Measurements from ENCODE around the gene TRPM3. TPM values are rescaled to one million over a fixed set of nuclear protein-coding genes. Genes with fewer than 3 reads are reported as not detected.

Gene TRPM3
- total RNA-seq, 1 experiment from 2014 or later, result not detected

DNA sequence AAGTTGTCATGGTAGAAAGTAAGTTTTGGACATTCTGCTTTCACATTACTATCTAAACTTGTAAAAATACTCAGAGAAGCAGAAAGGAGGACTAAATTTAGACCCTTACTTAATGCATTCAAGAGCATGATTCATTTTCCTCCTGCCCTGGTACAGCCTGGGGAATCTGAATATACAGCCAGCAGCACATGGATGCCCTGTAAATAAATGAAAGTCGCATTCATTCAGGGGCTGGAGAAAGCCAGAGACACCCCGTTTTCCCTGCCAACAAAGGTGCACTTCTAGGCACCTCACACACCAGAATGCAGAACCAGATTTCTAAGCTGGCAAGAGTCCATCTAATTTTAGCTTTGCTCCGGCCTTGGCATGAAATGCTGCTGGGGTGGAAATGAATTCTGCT lies 534.2 kb downstream of the TRPM3 start:
- in situ Hi-C loops (cut with HindIII; ENCODE audit: low sequenced_read_pairs), result no loop called here
- DNase-seq (ENCODE audit: low spot score), result peak; percentile 95

GRCh38 chr9:70586476-70586875 lies 534.9 kb downstream of the TRPM3 start:
- in situ Hi-C loops (cut with HindIII; ENCODE audit: low sequenced_read_pairs), result no loop called here
- peak; percentile 43 for DNase-seq (ENCODE audit: low spot score)

DNA sequence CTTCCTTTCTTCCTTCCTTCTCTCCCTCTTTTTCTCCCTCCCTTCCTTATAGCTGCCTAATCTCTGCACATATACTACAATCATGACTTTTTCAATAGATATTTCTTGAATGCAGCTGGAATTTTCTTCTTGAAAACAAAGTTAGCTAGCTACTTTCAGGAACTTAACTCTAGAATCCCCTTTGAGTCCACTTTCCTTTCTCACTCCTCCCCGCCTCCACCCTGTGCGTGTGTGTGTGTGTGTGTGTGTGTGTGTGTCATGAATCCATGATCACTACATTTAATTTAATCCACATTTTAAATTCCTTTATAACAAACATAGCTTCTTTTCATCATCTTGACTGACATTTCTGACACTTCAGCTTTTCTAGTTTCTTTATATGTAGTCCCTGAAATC lies 539.5 kb downstream of the TRPM3 start:
- DNase-seq (ENCODE audit: low spot score), result no peak
- in situ Hi-C loops (cut with HindIII; ENCODE audit: low sequenced_read_pairs), result no loop called here

GRCh38 chr9:70581214-70581954 lies 540.0 kb downstream of the TRPM3 start:
- DNase-seq (ENCODE audit: low spot score), result no peak
- in situ Hi-C loops (cut with HindIII; ENCODE audit: low sequenced_read_pairs), result no loop called here

- in situ Hi-C loops (cut with HindIII; ENCODE audit: low sequenced_read_pairs), result no loop called here
- no peak for DNase-seq (ENCODE audit: low spot score)
Observed at GRCh38 chr9:70580606-70581195, 540.7 kb downstream of the TRPM3 start.

GRCh38 chr9:70579686-70580085 lies 541.7 kb downstream of the TRPM3 start:
- in situ Hi-C loops (cut with HindIII; ENCODE audit: low sequenced_read_pairs), result no loop called here
- DNase-seq (ENCODE audit: low spot score), result no peak

DNA sequence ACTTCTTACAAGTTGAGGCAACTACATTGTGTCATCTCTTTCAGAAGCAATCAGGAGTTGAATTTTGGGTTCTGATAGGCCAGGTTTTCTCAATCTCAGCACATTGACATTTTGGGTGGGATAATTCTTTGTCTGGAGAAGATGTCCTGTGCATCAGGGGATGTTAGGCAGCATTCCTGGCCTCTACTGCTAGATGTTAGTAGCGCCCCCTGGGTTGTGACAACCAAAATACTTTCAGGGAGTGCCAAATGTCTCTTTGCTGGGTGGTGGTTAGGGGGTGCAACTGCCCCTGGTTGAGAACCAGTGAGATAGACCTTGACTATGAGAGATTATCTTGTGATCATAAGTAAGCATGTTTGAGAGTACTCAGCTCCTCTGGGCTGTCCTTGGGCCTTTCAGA lies 542.7 kb downstream of the TRPM3 start:
- DNase-seq (ENCODE audit: low spot score), result no peak
- in situ Hi-C loops (cut with HindIII; ENCODE audit: low sequenced_read_pairs), result no loop called here

- no peak for DNase-seq (ENCODE audit: low spot score)
- in situ Hi-C loops (cut with HindIII; ENCODE audit: low sequenced_read_pairs), result no loop called here
Observed at GRCh38 chr9:70577671-70578070, 543.8 kb downstream of the TRPM3 start.

DNA sequence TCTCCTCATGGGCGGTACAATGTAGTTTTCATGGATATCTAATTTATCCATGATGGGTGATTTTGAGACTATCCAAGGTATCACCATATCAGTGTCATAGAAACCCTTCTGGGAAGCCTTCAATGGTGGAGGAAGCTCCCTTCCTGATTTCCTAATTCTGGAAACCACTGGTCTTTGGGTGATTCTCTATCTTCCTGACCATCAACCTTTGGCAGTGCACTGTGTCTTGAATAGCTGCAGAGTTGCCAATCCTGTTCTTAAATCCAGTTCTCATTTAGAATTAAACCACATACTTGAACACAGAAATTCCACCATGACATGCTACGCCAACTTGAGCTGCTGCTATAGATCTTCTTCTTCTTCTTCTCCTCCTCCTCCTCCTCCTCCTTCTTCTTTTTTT lies 545.3 kb downstream of the TRPM3 start:
- in situ Hi-C loops (cut with HindIII; ENCODE audit: low sequenced_read_pairs), result no loop called here
- no peak for DNase-seq (ENCODE audit: low spot score)

DNA sequence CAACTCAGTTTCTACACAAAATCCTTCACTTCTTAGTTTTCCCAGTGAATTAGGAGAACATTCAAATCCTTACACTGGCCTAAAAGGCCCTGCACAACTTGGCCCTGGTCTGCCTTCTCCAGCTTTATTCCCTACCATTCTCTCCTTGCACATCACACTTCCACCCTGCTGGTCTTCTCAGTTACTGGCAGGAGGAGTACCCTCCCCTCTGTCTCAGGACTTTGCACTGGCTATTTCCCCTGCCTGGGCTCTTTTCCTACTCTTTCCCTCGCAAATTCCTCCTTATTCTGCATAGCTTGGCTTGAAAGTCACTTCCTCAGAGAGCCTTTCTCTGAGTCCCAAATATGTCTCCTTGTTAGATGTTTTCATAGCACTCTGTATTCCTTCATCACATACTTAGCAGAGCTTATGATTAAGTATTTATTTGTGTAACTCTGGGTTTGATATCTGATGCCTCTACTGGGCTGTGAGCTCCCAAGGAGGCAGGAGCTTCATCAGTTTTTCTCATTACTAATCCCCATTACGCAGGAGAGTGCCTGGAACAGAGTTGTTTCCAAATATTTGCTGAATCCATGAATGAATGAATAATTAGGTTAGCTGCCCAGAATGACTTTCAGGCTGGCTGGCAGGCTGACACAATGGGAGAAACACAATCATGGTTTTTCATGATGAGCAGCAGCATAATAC lies 547.1 kb downstream of the TRPM3 start:
- in situ Hi-C loops (cut with HindIII; ENCODE audit: low sequenced_read_pairs), result no loop called here
- peak; percentile 70 for DNase-seq (ENCODE audit: low spot score)

- in situ Hi-C loops (cut with HindIII; ENCODE audit: low sequenced_read_pairs), result no loop called here
- DNase-seq (ENCODE audit: low spot score), result no peak
Observed at GRCh38 chr9:70573308-70573707, 548.1 kb downstream of the TRPM3 start.

DNA sequence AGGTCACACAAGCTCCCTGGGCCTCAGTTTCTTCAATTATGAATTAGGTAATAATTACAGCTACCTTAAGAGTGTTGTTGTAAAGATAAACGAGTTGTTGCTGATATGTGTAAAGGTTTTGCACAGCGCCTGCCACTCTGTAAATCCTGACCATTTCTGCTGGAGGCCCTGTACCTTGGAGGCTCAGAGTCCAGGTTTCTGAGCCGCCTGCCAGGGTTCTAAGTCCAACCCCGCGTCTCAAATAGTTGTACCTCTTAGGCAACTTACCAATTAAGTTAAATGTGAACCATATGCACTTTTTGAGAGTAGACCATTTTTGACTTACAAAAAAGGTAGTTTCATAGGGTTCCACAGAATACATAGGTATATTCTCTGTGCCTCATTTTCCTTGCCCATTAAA lies 550.2 kb downstream of the TRPM3 start:
- DNase-seq (ENCODE audit: low spot score), result no peak
- in situ Hi-C loops (cut with HindIII; ENCODE audit: low sequenced_read_pairs), result no loop called here

GRCh38 chr9:70569791-70570190 lies 551.6 kb downstream of the TRPM3 start:
- in situ Hi-C loops (cut with HindIII; ENCODE audit: low sequenced_read_pairs), result no loop called here
- DNase-seq (ENCODE audit: low spot score), result no peak

- in situ Hi-C loops (cut with HindIII; ENCODE audit: low sequenced_read_pairs), result no loop called here
- no peak for DNase-seq (ENCODE audit: low spot score)
Observed at GRCh38 chr9:70569070-70569772, 552.2 kb downstream of the TRPM3 start.

GRCh38 chr9:70567511-70567910 lies 553.9 kb downstream of the TRPM3 start:
- in situ Hi-C loops (cut with HindIII; ENCODE audit: low sequenced_read_pairs), result no loop called here
- DNase-seq (ENCODE audit: low spot score), result no peak

DNA sequence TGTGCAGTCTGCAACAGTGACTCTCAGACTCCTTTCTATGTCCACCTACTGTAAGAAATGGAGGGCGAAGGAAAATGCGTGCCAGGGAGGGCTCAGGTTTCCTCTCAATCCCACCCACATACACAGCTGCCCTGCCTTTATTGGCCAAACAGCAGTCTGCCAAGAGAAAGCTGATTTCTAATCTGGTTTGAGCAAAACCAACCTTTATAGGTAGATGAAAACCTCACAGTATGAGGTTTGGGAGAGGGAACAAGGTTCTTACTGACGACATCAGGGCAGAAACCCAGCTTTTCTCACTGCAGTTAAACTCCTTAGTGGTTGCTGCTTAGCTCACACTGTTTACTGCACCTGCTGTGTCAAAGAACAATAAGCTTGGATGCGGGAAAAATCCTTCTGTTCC lies 554.7 kb downstream of the TRPM3 start:
- DNase-seq (ENCODE audit: low spot score), result no peak

GRCh38 chr9:70566066-70566465 lies 555.4 kb downstream of the TRPM3 start:
- in situ Hi-C loops (cut with HindIII; ENCODE audit: low sequenced_read_pairs), result no loop called here

More for the DNA sequence above, 554.7 kb downstream of the TRPM3 start:
- in situ Hi-C loops (cut with HindIII; ENCODE audit: low sequenced_read_pairs), result no loop called here

GRCh38 chr9:70564468-70565335 lies 556.7 kb downstream of the TRPM3 start:
- no peak for DNase-seq (ENCODE audit: low spot score)
- in situ Hi-C loops (cut with HindIII; ENCODE audit: low sequenced_read_pairs), result no loop called here

More at GRCh38 chr9:70566066-70566465, 555.4 kb downstream of the TRPM3 start:
- no peak for DNase-seq (ENCODE audit: low spot score)

Data from G401 (cell line).